Measurements from ENCODE around the gene RUNX2.

DNA sequence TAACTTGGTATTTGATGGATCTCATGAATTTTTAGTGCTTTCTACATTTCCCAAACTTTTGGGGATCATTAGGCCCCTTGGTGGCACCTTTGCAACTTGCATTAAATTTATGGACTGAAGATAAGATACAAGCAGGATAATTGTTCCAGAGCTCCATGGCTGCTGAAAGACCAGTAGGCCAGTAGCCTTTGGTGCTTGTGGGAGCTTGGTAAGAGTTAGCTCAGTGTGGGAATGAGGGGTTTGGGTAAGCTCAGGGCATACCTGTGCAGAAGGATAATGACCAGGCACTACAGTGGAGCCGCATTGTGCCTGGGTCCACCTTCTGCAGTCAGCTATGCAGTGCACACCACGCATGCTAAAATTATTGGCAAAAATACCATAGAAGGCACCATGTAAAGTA, 290.1 kb downstream of the RUNX2 start:
- no peak for TF ChIP-seq CBX5 (IDR thresholded peaks at IDR 0.05; ENCODE audit: low read depth)
- TF ChIP-seq CTCF (IDR thresholded peaks at IDR 0.05 in 2 of 3, conservative IDR thresholded peaks at IDR 0.05 in 1 of 3; ENCODE audit: control insufficient read depth in 2 of 3, extremely low read depth in 1 of 3, insufficient read depth in 1 of 3, low read depth in 3 of 3, low read length in 3 of 3) = no peak
- TF ChIP-seq POLR2AphosphoS5 (IDR thresholded peaks at IDR 0.05; ENCODE audit: low read length) = no peak
- no peak for TF ChIP-seq NR2C1 (IDR thresholded peaks at IDR 0.05)
- no peak for TF ChIP-seq POLR2A (IDR thresholded peaks at IDR 0.05; ENCODE audit: low read depth, low read length)
- no peak for TF ChIP-seq SMARCA5 (IDR thresholded peaks at IDR 0.05)
- TF ChIP-seq, protein P1, sequence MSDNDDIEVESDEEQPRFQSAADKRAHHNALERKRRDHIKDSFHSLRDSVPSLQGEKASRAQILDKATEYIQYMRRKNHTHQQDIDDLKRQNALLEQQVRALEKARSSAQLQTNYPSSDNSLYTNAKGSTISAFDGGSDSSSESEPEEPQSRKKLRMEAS (IDR thresholded peaks at IDR 0.05; ENCODE audit: low read depth, low read length) = no peak
- no peak for TF ChIP-seq ELK1 (IDR thresholded peaks at IDR 0.05; ENCODE audit: low read depth, low read length)
